GM12878 (cell line): Measurements from ENCODE around the gene ACOT7. TPM values are rescaled to one million over a fixed set of nuclear protein-coding genes. Genes with fewer than 3 reads are reported as not detected.
A peak's percentile ranks its signal among the peaks of the same experiment; 100 is the strongest.

ENCODE experiments used
- ATAC-seq: fragments of 200-7000 bp; cut with Tn5 transposase; 3 replicates; pipeline ENCODE4 v1.9.1; 2020; ENCODE audit warnings: mild to moderate bottlenecking, moderate library complexity
- BruUV-seq: library from RNA; stranded (reverse); fragments of 400-500 nt; replicated peaks from 2 replicates; lab custom pipeline; 2021; lab: Mats Ljungman, UMichigan
- CTCF ChIA-PET: fragments of 300-600 bp; sonication (Branson Sonifier 250); formaldehyde crosslinking; extraction: SDS; loops from one replicate; lab custom pipeline; 2021; ENCODE audit warnings: inconsistent platforms; lab: Yijun Ruan, JAX
- POLR2A ChIA-PET: fragments of 350-600 bp; formaldehyde crosslinking; extraction: SDS; loops from one replicate; lab custom pipeline; 2021; ENCODE audit warnings: inconsistent platforms; lab: Charles Lee
- RAD21 ChIA-PET: fragments of 300-600 bp; sonication (Branson Sonifier 250); formaldehyde crosslinking; loops from one replicate; lab custom pipeline; 2023; ENCODE audit warnings: antibody characterized with exemption; ENCODE audit not compliant: unreplicated experiment; lab: Charles Lee
- SMC1A ChIA-PET: fragments of 300-600 bp; sonication (Branson Sonifier 250); formaldehyde crosslinking; loops from one replicate; lab custom pipeline; 2023; ENCODE audit not compliant: unreplicated experiment, uncharacterized antibody; lab: Charles Lee
- DNase-seq: peaks from one replicate; pipeline ENCODE4 v3.0.0-alpha.2; 2011; ENCODE audit warnings: low read depth, low spot score
- FAIRE-seq: peaks from 3 replicates; lab custom pipeline; 2011; peaks lifted over from hg19 to GRCh38; lab: Jason Lieb, UNC
- H2AFZ ChIP-seq: 2 replicates; pipeline ENCODE4 v1.6.0; 2011; ENCODE audit warnings: low read depth, low read length, control low read depth; ENCODE audit not compliant: control insufficient read depth
- H3K27ac ChIP-seq: 2 replicates; pipeline ENCODE4 v1.5.1; 2011; ENCODE audit warnings: control low read depth; ENCODE audit not compliant: control insufficient read depth, insufficient read depth
- H3K27me3 ChIP-seq, 2 experiments: replicated peaks in 1 of 2; 2 replicates each; pipeline versions ENCODE4 v1.6.0 to v1.6.1; 2011; ENCODE audit warnings: low read length in 1 of 2; ENCODE audit not compliant: control insufficient read depth in 2 of 2, insufficient read depth in 2 of 2
- H3K36me3 ChIP-seq, 2 experiments: 2 replicates each; pipeline ENCODE4 v1.5.1; 2011; ENCODE audit warnings: low read length in 1 of 2; ENCODE audit not compliant: control insufficient read depth in 2 of 2, insufficient read depth in 2 of 2
- H3K4me1 ChIP-seq: 2 replicates; pipeline ENCODE4 v1.6.1; 2011; ENCODE audit warnings: mild to moderate bottlenecking, low read length, moderate library complexity, mixed read lengths; ENCODE audit not compliant: control insufficient read depth, insufficient read depth
- H3K4me2 ChIP-seq: 2 replicates; pipeline ENCODE4 v1.6.0; 2011; ENCODE audit warnings: control low read depth; ENCODE audit not compliant: control insufficient read depth, insufficient read depth
- H3K4me3 ChIP-seq: fragments of 200-600 bp; sonication (generic); 2 replicates; pipeline ENCODE4 v1.5.1; 2016
- H3K79me2 ChIP-seq: 2 replicates; pipeline ENCODE4 v1.6.0; 2011; ENCODE audit warnings: low read length; ENCODE audit not compliant: control insufficient read depth, insufficient read depth
- H3K9ac ChIP-seq: 2 replicates; pipeline ENCODE4 v1.8.0; 2011; ENCODE audit warnings: low read length, control low read depth, mixed read lengths; ENCODE audit not compliant: control insufficient read depth, insufficient read depth
- H3K9me3 ChIP-seq: replicated peaks from 3 replicates; pipeline ENCODE4 v1.5.1; 2011; ENCODE audit warnings: mild to moderate bottlenecking, low read length; ENCODE audit not compliant: control insufficient read depth, insufficient read depth
- H4K20me1 ChIP-seq: 2 replicates; pipeline ENCODE4 v1.6.0; 2011; ENCODE audit not compliant: control insufficient read depth, insufficient read depth
- CREM ChIP-seq: IDR thresholded peaks from 2 replicates; pipeline ENCODE4 v1.6.1; 2014; ENCODE audit warnings: antibody characterized with exemption, low read depth
- DPF2 ChIP-seq: fragments of 450-650 bp; IDR thresholded peaks from 2 replicates; pipeline ENCODE4 v1.6.1; 2017; ENCODE audit warnings: mild to moderate bottlenecking
- PKNOX1 ChIP-seq: fragments of 450-650 bp; IDR thresholded peaks from 2 replicates; pipeline ENCODE4 v1.6.1; 2016; ENCODE audit warnings: mild to moderate bottlenecking
- RAD51 ChIP-seq: fragments of 450-650 bp; IDR thresholded peaks from 2 replicates; pipeline ENCODE4 v1.6.1; 2016; ENCODE audit warnings: moderate library complexity, mild to moderate bottlenecking, inconsistent platforms
- REST ChIP-seq: IDR thresholded peaks from 2 replicates; pipeline ENCODE4 v1.6.1; 2012; ENCODE audit warnings: mild to moderate bottlenecking, low read depth, low read length
- TARDBP ChIP-seq: IDR thresholded peaks from 2 replicates; pipeline ENCODE4 v1.6.1; 2016; ENCODE audit warnings: borderline replicate concordance
- WGBS: methylation state at CpG from one replicate; pipeline ENCODE4 v1.1.6; 2016; ENCODE audit warnings: low lambda C conversion rate; ENCODE audit not compliant: insufficient replicate concordance, insufficient coverage; ENCODE audit errors: missing lambda C conversion rate; 5-methylcytosine and 5-hydroxymethylcytosine counted together
- in situ Hi-C: fragments of 300-500 bp; cut with MboI; formaldehyde crosslinking; loops from 9 replicates; pipeline ENCODE4 v1.14.3; 2018; ENCODE audit warnings: mixed read lengths
- intact Hi-C: fragments of 100-400 bp; cut with micrococcal nuclease; formaldehyde crosslinking; loops from one replicate; pipeline ENCODE4 v1.14.2; 2022; ENCODE audit not compliant: unreplicated experiment
- polyA plus RNA-seq, 11 experiments: library from polyadenylated mRNA; depleted of rRNA in 4 of 11; unstranded in 6 of 11; stranded (reverse) in 5 of 11; fragments of >200 nt; fragmentation: Nextera tagmentation in 4 of 11; fragmentation: Illumina TruSeq in 1 of 11; extraction: Ambion mirVana in 4 of 11; extraction: Trizol in 1 of 11; gene quantifications; 1 replicate in 1 of 11; 2 replicates in 10 of 11; pipeline versions ENCODE4 v1.2.1 to v1.2.3, GENCODE V29; 2011 to 2016; ENCODE audit warnings: inconsistent platforms in 2 of 11, missing spikeins in 2 of 11, low read depth in 1 of 11
- total RNA-seq, 4 experiments: library from RNA; depleted of rRNA in 3 of 4; stranded (reverse); fragments of >200 nt in 3 of 4; fragmentation: Illumina TruSeq in 1 of 4; extraction: Trizol in 1 of 4; gene quantifications; 2 replicates each; pipeline versions ENCODE4 v1.2.1 to v1.2.3, GENCODE V29; 2013 to 2021

Gene ACOT7
- total and polyA plus RNA-seq, 10 of the 15 experiments (the other 5 are each of a cell fraction or from before 2014, with no cell fraction given), result 8.9 to 206 (median 61.2) TPM

GRCh38 chr1:6349254-6349943 lies 44.2 kb downstream of the ACOT7 start:
- H3K9ac ChIP-seq, result no peak overlapping the region
- POLR2A ChIA-PET, result interaction anchor here (0.5 kb wide), 1 partner anchor 230 kb away, joined by 3 read pairs; the partner anchor contains the start of gene ZBTB48
- no peaks in the 10 kb centered on the region for H3K79me2 ChIP-seq
- no peaks in the 10 kb centered on the region for H3K9me3 ChIP-seq
- H2AFZ ChIP-seq, result no peak overlapping the region
- no peaks in the 10 kb centered on the region for H4K20me1 ChIP-seq
- H3K27me3 ChIP-seq, result no peaks in the 10 kb centered on the region
- FAIRE-seq, result no peak
- H3K4me3 ChIP-seq, result no peak overlapping the region
- peaks cover 7% of the 10 kb centered on the region; the same call in 1 of the 2 replicates for H3K4me1 ChIP-seq
- CTCF ChIA-PET, result interaction anchor here (0.6 to 4.4 kb wide), 12 partner anchors 9 to 130 kb away, joined by 3 to 56 read pairs (median 11); no protein-coding TSS in a partner anchor
- TF ChIP-seq TARDBP, result no peak
- TF ChIP-seq RAD51, result no peak
- TF ChIP-seq, all 136 proteins: peak for 0
- Histone ChIP-seq H3K4me2 (no peak overlapping the region), H3K36me3 (peaks cover 10 to 20% of the 10 kb centered on the region in 2 experiments; a peak in 3 of 4 replicates), H3K27ac (no peak overlapping the region)
- in situ Hi-C loops (loop anchor here (5.0 to 25.0 kb wide), 3 partner anchors 53 to 837 kb away; no protein-coding TSS in a partner anchor), intact Hi-C loops (no loop called here)
- WGBS, result 85% methylated on average over 18 of the region's 18 CpGs
- ChIA-PET SMC1A (interaction anchor here (1.9 to 2.7 kb wide), 2 partner anchors 10 to 53 kb away, joined by 8 to 12 read pairs; no protein-coding TSS in a partner anchor), RAD21 (interaction anchor here (1.3 to 2.6 kb wide), 9 partner anchors 13 to 102 kb away, joined by 3 to 14 read pairs (median 5); partner anchors contain the start of gene ACOT7)
- no TSS peak for BruUV-seq
- DNase-seq, result no peak
- ATAC-seq, result no peak; the same call in 2 of the 3 replicates

GRCh38 chr1:6348511-6349191 lies 44.9 kb downstream of the ACOT7 start:
- in situ Hi-C loops, result loop anchor here (5.0 to 25.0 kb wide), 3 partner anchors 54 to 836 kb away; no protein-coding TSS in a partner anchor
- no peak overlapping the region for H3K4me3 ChIP-seq
- no peaks in the 10 kb centered on the region for H3K27me3 ChIP-seq
- peaks cover 7% of the 10 kb centered on the region; the same call in 1 of the 2 replicates for H3K4me1 ChIP-seq
- 75% methylated on average over 13 of the region's 13 CpGs for WGBS
- ChIA-PET SMC1A (interaction anchor here (1.3 to 2.7 kb wide), 5 partner anchors 11 to 56 kb away, joined by 4 to 12 read pairs (median 8); no protein-coding TSS in a partner anchor), POLR2A (interaction anchor here (0.5 kb wide), 1 partner anchor 231 kb away, joined by 3 read pairs; the partner anchor contains the start of gene ZBTB48), CTCF (interaction anchor here (0.6 to 4.4 kb wide), 20 partner anchors 10 to 134 kb away, joined by 3 to 56 read pairs (median 6); no protein-coding TSS in a partner anchor), RAD21 (interaction anchor here (0.9 to 2.6 kb wide), 11 partner anchors 8 to 101 kb away, joined by 3 to 14 read pairs (median 4); partner anchors contain the start of gene ACOT7)
- DNase-seq (no peak), FAIRE-seq (peak; percentile 13), ATAC-seq (peak; percentile 34)
- H3K4me2 ChIP-seq, result no peak overlapping the region
- no peaks in the 10 kb centered on the region for H4K20me1 ChIP-seq
- H3K9ac ChIP-seq, result no peak overlapping the region
- H3K79me2 ChIP-seq, result no peaks in the 10 kb centered on the region
- BruUV-seq, result no TSS peak
- intact Hi-C loops, result loop anchor here (1.0 kb wide), 1 partner anchor 56 kb away; no protein-coding TSS in a partner anchor
- peak overlapping the region; percentile 10 for H2AFZ ChIP-seq
- H3K9me3 ChIP-seq, result no peaks in the 10 kb centered on the region
- TF ChIP-seq REST (no peak), CREM (no peak), PKNOX1 (no peak), DPF2 (no peak)
- peaks cover 10 to 23% of the 10 kb centered on the region in 2 experiments; a peak in 3 of 4 replicates for H3K36me3 ChIP-seq
- 0 out of 2 replicates have a peak overlapping the region, but pooled peaks have one; percentile 10 for H3K27ac ChIP-seq
